Effector CD8-positive, alpha-beta T cell (primary cell): Measurements from ENCODE around the gene GSTM3.
A peak's percentile ranks its signal among the peaks of the same experiment; 100 is the strongest.

ENCODE experiments used
- DNase-seq: peaks from one replicate; lab custom pipeline; 2025; lab: John Stamatoyannopoulos, UW
- total RNA-seq, 4 experiments: gene quantifications; one replicate each; lab custom pipeline; 2026; lab: John Stamatoyannopoulos, UW

GSTM3 gene
- total RNA-seq = 9.4 to 32.5 (median 18.3) reads per million in 4 experiments

GRCh38 chr1:109740615-109741373, at the start of gene GSTM3:
GSTM3 (minus strand) TSS chr1:109741038; CDS start chr1:109740287, 751 bp downstream.
- DNase-seq = no peak

- DNase-seq = no peak
These were observed 49.5 kb upstream of the GSTM3 start for GRCh38 chr1:109790329-109790728.

- DNase-seq = no peak
These were observed 48.8 kb upstream of the GSTM3 start for GRCh38 chr1:109789551-109790180.

- no peak for DNase-seq
These were observed 48.1 kb upstream of the GSTM3 start for GRCh38 chr1:109788695-109789521.

- DNase-seq = no peak
These were observed 47.2 kb upstream of the GSTM3 start for GRCh38 chr1:109787845-109788601.

- no peak for DNase-seq
These were observed 46.5 kb upstream of the GSTM3 start for GRCh38 chr1:109787211-109787844.

GRCh38 chr1:109786531-109787021, 45.7 kb upstream of the GSTM3 start:
- DNase-seq = no peak

- DNase-seq = no peak
These were observed 45.3 kb upstream of the GSTM3 start for GRCh38 chr1:109786112-109786480.

- no peak for DNase-seq
These were observed 44.7 kb upstream of the GSTM3 start for GRCh38 chr1:109785446-109786111.

- DNase-seq = no peak
These were observed 43.9 kb upstream of the GSTM3 start for GRCh38 chr1:109784551-109785252.

- no peak for DNase-seq
These were observed 42.6 kb upstream of the GSTM3 start for GRCh38 chr1:109783436-109783835.

- DNase-seq = no peak
These were observed 42.1 kb upstream of the GSTM3 start for GRCh38 chr1:109782927-109783326.

- DNase-seq = no peak
These were observed 41.7 kb upstream of the GSTM3 start for GRCh38 chr1:109782514-109782913.

- DNase-seq = no peak
These were observed 41.0 kb upstream of the GSTM3 start for GRCh38 chr1:109781806-109782205.

GRCh38 chr1:109780982-109781381, 40.1 kb upstream of the GSTM3 start:
- DNase-seq = no peak

- no peak for DNase-seq
These were observed 37.3 kb upstream of the GSTM3 start for GRCh38 chr1:109777980-109778625.

GRCh38 chr1:109777436-109777835, 36.6 kb upstream of the GSTM3 start:
- DNase-seq = no peak

- DNase-seq = peak; percentile 67
These were observed 36.1 kb upstream of the GSTM3 start for GRCh38 chr1:109776911-109777310.

GRCh38 chr1:109776206-109776835, 35.5 kb upstream of the GSTM3 start:
- no peak for DNase-seq
